H9 (cell line): ENCODE data around the gene RRP15. TPM values are rescaled to one million over a fixed set of nuclear protein-coding genes. Genes with fewer than 3 reads are reported as not detected.

Experiments
- DNase-seq: peaks from one replicate; pipeline ENCODE4 v3.0.0-alpha.2; 2017
- H2AFZ ChIP-seq: one replicate; pipeline ENCODE4 v1.6.1; 2013; ENCODE audit warnings: mild to moderate bottlenecking, low read length, control low read depth, moderate library complexity
- H2AK5ac ChIP-seq: 2 replicates; pipeline ENCODE4 v1.6.1; 2013; ENCODE audit warnings: low read length, control low read depth, mixed read lengths; ENCODE audit not compliant: insufficient read length
- H2BK120ac ChIP-seq: one replicate; pipeline ENCODE4 v1.6.1; 2013; ENCODE audit warnings: low read depth, mild to moderate bottlenecking, low read length, control low read depth, inconsistent platforms; ENCODE audit not compliant: poor library complexity, severe bottlenecking
- H2BK12ac ChIP-seq: 2 replicates; pipeline ENCODE4 v1.6.1; 2013; ENCODE audit warnings: low read length, control low read depth, mixed read lengths, low read depth; ENCODE audit not compliant: insufficient read length
- H2BK15ac ChIP-seq: 2 replicates; pipeline ENCODE4 v1.6.1; 2013; ENCODE audit warnings: low read depth, low read length, control low read depth
- H2BK20ac ChIP-seq: one replicate; pipeline ENCODE4 v1.6.1; 2013; ENCODE audit warnings: low read depth, mild to moderate bottlenecking, low read length, control low read depth, inconsistent platforms; ENCODE audit not compliant: poor library complexity, severe bottlenecking
- H2BK5ac ChIP-seq: 2 replicates; pipeline ENCODE4 v1.6.1; 2013; ENCODE audit warnings: low read length, control low read depth, mixed read lengths; ENCODE audit not compliant: insufficient read length
- H3K14ac ChIP-seq: 2 replicates; pipeline ENCODE4 v1.6.1; 2013; ENCODE audit warnings: low read length, control low read depth; ENCODE audit not compliant: insufficient read depth
- H3K18ac ChIP-seq: 2 replicates; pipeline ENCODE4 v1.6.1; 2013; ENCODE audit warnings: low read depth, mild to moderate bottlenecking, mixed read lengths, low read length, control low read depth; ENCODE audit not compliant: insufficient read length
- H3K23ac ChIP-seq: 2 replicates; pipeline ENCODE4 v1.6.1; 2013; ENCODE audit warnings: low read length, control low read depth, mixed read lengths, low read depth; ENCODE audit not compliant: insufficient read length
- H3K23me2 ChIP-seq: 2 replicates; pipeline ENCODE4 v1.6.1; 2013; ENCODE audit warnings: low read depth, mild to moderate bottlenecking, mixed read lengths, low read length, control low read depth; ENCODE audit not compliant: insufficient read length, poor library complexity, severe bottlenecking
- H3K27ac ChIP-seq: 2 replicates; pipeline ENCODE4 v1.5.1; 2013; ENCODE audit warnings: low read length, control low read depth, mixed read lengths, low read depth; ENCODE audit not compliant: insufficient read length
- H3K27me3 ChIP-seq: 2 replicates; pipeline ENCODE4 v1.6.1; 2013; ENCODE audit warnings: low read length, control low read depth, inconsistent platforms; ENCODE audit not compliant: insufficient read depth
- H3K4ac ChIP-seq: 2 replicates; pipeline ENCODE4 v1.6.1; 2013; ENCODE audit warnings: low read depth, mild to moderate bottlenecking, control low read depth, inconsistent platforms, low read length, moderate library complexity
- H3K4me1 ChIP-seq: 2 replicates; pipeline ENCODE4 v1.6.1; 2013; ENCODE audit warnings: low read length, control low read depth, inconsistent platforms; ENCODE audit not compliant: insufficient read depth
- H3K4me2 ChIP-seq: 2 replicates; pipeline ENCODE4 v1.6.1; 2013; ENCODE audit warnings: low read length, control low read depth, mixed read lengths; ENCODE audit not compliant: insufficient read length, insufficient read depth
- H3K56ac ChIP-seq: 2 replicates; pipeline ENCODE4 v1.6.1; 2013; ENCODE audit warnings: low read depth, mild to moderate bottlenecking, mixed read lengths, low read length, control low read depth; ENCODE audit not compliant: insufficient read length
- H3K79me1 ChIP-seq: 2 replicates; pipeline ENCODE4 v1.6.1; 2013; ENCODE audit warnings: low read depth, mild to moderate bottlenecking, moderate library complexity, low read length, control low read depth, inconsistent platforms; ENCODE audit not compliant: insufficient read depth, poor library complexity, severe bottlenecking
- H3K79me2 ChIP-seq: 2 replicates; pipeline ENCODE4 v1.6.1; 2013; ENCODE audit warnings: low read length, control low read depth, inconsistent platforms; ENCODE audit not compliant: insufficient read depth
- H3K9ac ChIP-seq: 2 replicates; pipeline ENCODE4 v1.6.1; 2013; ENCODE audit warnings: low read length, control low read depth, mixed read lengths; ENCODE audit not compliant: insufficient read length; ENCODE audit errors: extremely low read depth
- H3K9me3 ChIP-seq: one replicate; pipeline ENCODE4 v1.6.1; 2013; ENCODE audit warnings: low read depth, low read length, inconsistent platforms; ENCODE audit not compliant: control insufficient read depth
- H3T11ph ChIP-seq: one replicate; pipeline ENCODE4 v1.6.1; 2013; ENCODE audit warnings: mild to moderate bottlenecking, low read length, control low read depth, inconsistent platforms
- H4K20me1 ChIP-seq: one replicate; pipeline ENCODE4 v1.6.1; 2013; ENCODE audit not compliant: control insufficient read depth, insufficient read length, insufficient read depth
- H4K5ac ChIP-seq: 2 replicates; pipeline ENCODE4 v1.6.1; 2013; ENCODE audit warnings: low read depth, mild to moderate bottlenecking, mixed read lengths, low read length, control low read depth; ENCODE audit not compliant: insufficient read length
- H4K8ac ChIP-seq: replicated peaks from 2 replicates; pipeline ENCODE4 v1.6.1; 2013; ENCODE audit warnings: low read length, control low read depth, mixed read lengths, low read depth; ENCODE audit not compliant: insufficient read length
- H4K91ac ChIP-seq: 2 replicates; pipeline ENCODE4 v1.6.1; 2013; ENCODE audit warnings: low read depth, mild to moderate bottlenecking, moderate library complexity, mixed read lengths, low read length, control low read depth; ENCODE audit not compliant: insufficient read length
- H3K27ac Mint-ChIP-seq, 3 experiments: 2 replicates in 2 of 3; 3 replicates in 1 of 3; pipeline ENCODE4 v1.8.0; 2020 to 2021; ENCODE audit warnings: mixed read lengths in 3 of 3, mild to moderate bottlenecking in 1 of 3, moderate library complexity in 1 of 3
- H3K27me3 Mint-ChIP-seq: 2 replicates; pipeline ENCODE4 v1.8.0; 2021; ENCODE audit warnings: low read depth, mild to moderate bottlenecking, moderate library complexity, mixed read lengths
- H3K36me3 Mint-ChIP-seq, 3 experiments: 2 replicates in 2 of 3; 3 replicates in 1 of 3; pipeline ENCODE4 v1.8.0; 2020 to 2021; ENCODE audit warnings: low read depth in 3 of 3, mixed read lengths in 3 of 3; ENCODE audit not compliant: insufficient read depth in 1 of 3
- H3K4me1 Mint-ChIP-seq, 2 experiments: 2 replicates each; pipeline ENCODE4 v1.8.0; 2020; ENCODE audit warnings: mixed read lengths in 2 of 2
- H3K4me3 Mint-ChIP-seq, 2 experiments: 2 replicates in 1 of 2; 3 replicates in 1 of 2; pipeline ENCODE4 v1.8.0; 2020 to 2021; ENCODE audit warnings: mild to moderate bottlenecking in 2 of 2, mixed read lengths in 2 of 2, moderate library complexity in 1 of 2
- H3K9me3 Mint-ChIP-seq, 2 experiments: 2 replicates in 1 of 2; 3 replicates in 1 of 2; pipeline ENCODE4 v1.8.0; 2020; ENCODE audit warnings: mild to moderate bottlenecking in 2 of 2, mixed read lengths in 2 of 2, moderate library complexity in 1 of 2
- CTCF ChIP-seq: fragments of 200-600 bp; sonication (generic); conservative IDR thresholded peaks from 3 replicates; pipeline ENCODE4 v1.8.0; 2021; ENCODE audit warnings: antibody characterized with exemption, mild to moderate bottlenecking
- WGBS: extraction: QIAGEN DNeasy Blood & Tissue Kit; methylation state at CpG from one replicate; pipeline ENCODE4 v1.1.7; 2013; ENCODE audit warnings: missing lambda C conversion rate, low lambda C conversion rate, mixed read lengths; ENCODE audit not compliant: insufficient read length; ENCODE audit errors: extremely low coverage; 5-methylcytosine and 5-hydroxymethylcytosine counted together
- total RNA-seq: library from RNA; stranded (reverse); gene quantifications from 2 replicates; pipeline ENCODE4 v1.2.1, GENCODE V29; 2021

RRP15 gene
- total RNA-seq, 1 experiment from 2014 or later, result 48.7 TPM

- Histone ChIP-seq H2BK120ac (no peak overlapping the region), H4K5ac (no peak overlapping the region), H3K23me2 (peaks cover 11% of the 10 kb centered on the region), H3T11ph (no peak overlapping the region), H2BK12ac (no peak overlapping the region), H3K9me3 (no peaks in the 10 kb centered on the region), H3K79me2 (no peaks in the 10 kb centered on the region), H3K27ac (no peak overlapping the region), H3K27me3 (no peaks in the 10 kb centered on the region), H4K91ac (no peak overlapping the region), H3K14ac (no peak overlapping the region), H3K79me1 (no peaks in the 10 kb centered on the region), H4K20me1 (no peaks in the 10 kb centered on the region), H2BK5ac (no peak overlapping the region), H3K4ac (no peak overlapping the region), H3K18ac (no peak overlapping the region), H3K4me2 (no peak overlapping the region), H2AK5ac (no peak overlapping the region), H2BK15ac (no peak overlapping the region), H2AFZ (no peak overlapping the region), H3K56ac (no peak overlapping the region), H4K8ac (no peak overlapping the region), H2BK20ac (no peak overlapping the region), H3K9ac (no peak overlapping the region), H3K23ac (no peak overlapping the region), H3K4me1 (no peaks in the 10 kb centered on the region)
- no peak for DNase-seq
- no CpG with 5 or more reads among the region's 2 CpGs for WGBS
- H3K27me3 Mint-ChIP-seq, result no peaks in the 10 kb centered on the region; the same call in 1 of the 2 replicates
- no peak overlapping the region; a peak in 1 of 7 replicates for H3K27ac Mint-ChIP-seq
- peaks cover 31 to 38% of the 10 kb centered on the region in 2 experiments for H3K4me1 Mint-ChIP-seq
- H3K36me3 Mint-ChIP-seq, result peaks cover 0 to 1% (median 0%) of the 10 kb centered on the region in 3 experiments; a peak in 1 of 7 replicates
- H3K9me3 Mint-ChIP-seq, result no peaks in the 10 kb centered on the region
- H3K4me3 Mint-ChIP-seq, result no peak overlapping the region
- no peak for TF ChIP-seq CTCF
Measured at GRCh38 chr1:218350801-218351266, 65.7 kb downstream of the RRP15 start.
